HTERT RPE-1 (cell line): ENCODE measurements around the gene CCNDBP1.
"Not testable (repeated sequence)": the region's sequence is repeated elsewhere in the genome, so short reads cannot be mapped to it uniquely, and the experiment has no call there.

Experiments
- in situ Hi-C: fragments of 300-500 bp; cut with MboI; formaldehyde crosslinking; loops from 4 replicates; pipeline ENCODE4 v1.14.3; 2020; ENCODE audit warnings: low sequenced_read_pairs

The CCNDBP1 gene

DNA sequence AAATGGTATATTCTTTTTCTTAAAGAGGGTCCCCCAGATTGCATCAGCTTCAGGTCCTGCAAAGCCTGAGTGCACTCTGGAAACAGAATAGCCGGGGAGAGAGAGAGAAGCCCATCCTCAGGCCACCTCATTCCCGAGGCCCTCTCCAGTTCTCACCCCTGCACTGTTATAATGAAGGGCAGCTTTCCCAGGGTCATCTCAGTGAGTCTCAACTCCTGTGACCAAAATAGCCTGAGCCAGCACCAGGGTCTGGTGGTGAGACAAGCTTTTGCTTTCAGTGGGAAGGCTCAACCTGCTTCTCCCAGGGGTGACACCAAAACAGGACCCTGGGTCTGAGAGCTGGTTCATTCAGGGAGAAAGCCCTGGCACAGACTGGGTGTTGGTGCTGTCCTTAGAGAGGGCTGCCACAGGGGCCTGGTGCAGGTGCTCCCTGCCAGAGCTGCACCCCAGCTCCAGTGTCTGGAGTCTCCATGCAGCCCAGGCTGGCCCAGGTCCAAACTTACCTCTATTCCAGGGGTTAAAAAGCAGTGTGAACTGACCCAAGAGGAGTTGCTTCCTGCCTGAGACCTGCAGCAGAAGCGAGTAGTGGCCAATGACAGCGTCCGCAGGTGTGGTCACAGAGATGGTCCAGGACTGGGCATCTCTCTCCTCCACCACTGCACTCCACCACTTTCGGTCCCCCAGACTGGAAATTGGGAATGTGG is 29.5 kb downstream of the CCNDBP1 start:
- in situ Hi-C loops: no loop called here

DNA sequence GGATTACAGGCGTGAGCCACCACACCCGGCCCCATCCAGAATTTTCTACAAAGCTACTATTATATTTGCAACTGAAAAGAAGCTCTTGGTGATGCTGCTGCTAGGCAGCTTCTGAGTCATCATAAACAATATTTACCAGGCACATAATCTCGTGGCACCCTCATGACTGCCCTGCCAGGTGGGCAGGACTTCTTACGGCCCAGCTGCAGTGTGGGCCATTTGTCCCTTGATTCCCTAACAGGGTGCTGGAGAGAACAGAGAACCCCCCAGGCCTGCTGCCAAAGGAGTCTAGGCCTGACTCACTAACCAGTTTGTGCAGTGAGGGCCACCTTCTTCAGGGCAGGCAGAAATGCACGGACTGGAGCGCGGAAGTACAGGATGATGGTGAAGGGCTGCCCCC is 30.8 kb downstream of the CCNDBP1 start:
- in situ Hi-C loops: no loop called here

DNA sequence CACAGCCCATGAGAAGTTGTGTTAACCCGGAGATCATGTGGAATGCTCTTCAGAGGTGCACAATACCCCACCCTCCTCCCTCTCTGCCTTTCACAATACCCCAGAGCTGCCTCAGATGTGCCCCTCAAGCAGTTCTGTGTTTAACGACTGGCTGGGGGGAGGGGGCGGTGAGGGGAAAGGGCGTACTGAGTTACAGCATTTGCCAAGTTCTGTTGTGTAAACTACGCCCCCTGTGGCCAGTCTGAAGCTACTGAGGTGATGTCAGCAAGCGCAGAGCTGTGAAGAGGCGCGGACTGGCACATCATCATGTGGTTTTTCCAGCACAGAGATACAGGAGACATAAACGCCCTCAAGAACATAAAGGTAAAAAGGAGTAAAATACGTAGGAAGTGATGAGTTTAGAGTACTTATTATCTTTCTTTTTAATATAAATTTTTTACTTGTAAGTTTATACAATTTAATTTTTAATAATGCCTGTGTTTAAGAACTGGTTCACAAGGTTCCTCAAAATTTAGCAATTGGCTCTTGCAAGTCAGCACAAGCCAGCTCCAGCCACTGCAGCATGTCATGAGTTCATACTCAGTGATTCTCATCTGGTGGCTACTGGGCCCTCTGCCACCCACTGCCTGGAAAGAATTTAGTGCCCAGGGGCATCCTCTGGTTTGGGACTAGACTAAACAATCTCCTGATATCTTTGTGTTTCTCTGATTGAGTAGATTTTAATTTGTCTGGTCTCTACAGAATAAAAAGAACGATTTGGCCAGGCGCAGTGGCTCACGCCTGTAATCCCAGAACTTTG is 33.9 kb downstream of the CCNDBP1 start:
- in situ Hi-C loops: no loop called here

DNA sequence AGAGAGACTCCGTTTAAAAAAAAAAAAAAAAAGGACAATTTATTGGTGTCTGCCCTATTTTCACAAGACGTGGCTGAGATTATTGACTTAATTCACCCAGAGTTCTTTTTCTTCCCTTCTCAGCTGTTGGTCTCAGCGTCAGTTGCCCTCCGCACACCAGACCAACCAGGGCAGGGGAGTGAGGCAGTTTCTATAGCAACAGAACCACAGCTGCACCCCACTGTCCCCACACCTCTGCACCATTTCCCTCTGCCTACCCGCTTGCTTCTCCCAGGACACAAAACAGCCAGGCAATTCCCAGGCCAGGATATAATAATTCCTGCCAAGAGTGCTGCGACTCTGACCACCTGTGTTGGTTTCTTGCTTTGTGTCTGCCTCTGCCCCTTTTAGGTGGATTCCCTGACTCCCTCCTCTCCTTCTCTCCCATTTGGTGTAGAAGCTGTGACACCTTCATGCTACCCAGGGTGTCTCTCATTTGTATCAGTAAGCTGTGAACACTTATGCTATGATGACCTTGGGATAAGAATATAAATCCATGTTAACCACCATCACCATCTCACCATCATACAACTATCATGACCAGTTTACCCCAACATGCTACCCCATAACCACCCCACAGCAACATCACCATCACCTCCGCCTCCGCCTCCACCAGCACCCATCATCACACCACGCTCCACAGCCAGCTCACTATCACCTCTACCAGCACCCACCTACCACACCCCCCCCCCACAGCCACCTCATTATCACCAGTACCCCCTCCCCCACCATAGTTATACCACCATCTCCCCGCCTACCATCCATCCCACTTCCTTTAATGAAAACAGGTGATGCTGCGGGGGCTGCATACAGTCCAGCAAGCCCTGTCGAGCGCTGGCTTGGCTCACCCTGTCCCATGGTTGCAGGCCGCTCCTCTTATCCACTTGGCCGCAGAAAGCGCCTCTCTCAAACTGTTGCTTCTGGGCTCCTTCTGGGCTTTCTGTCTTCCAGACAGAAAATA is 35.0 kb downstream of the CCNDBP1 start:
- in situ Hi-C loops: no loop called here

DNA sequence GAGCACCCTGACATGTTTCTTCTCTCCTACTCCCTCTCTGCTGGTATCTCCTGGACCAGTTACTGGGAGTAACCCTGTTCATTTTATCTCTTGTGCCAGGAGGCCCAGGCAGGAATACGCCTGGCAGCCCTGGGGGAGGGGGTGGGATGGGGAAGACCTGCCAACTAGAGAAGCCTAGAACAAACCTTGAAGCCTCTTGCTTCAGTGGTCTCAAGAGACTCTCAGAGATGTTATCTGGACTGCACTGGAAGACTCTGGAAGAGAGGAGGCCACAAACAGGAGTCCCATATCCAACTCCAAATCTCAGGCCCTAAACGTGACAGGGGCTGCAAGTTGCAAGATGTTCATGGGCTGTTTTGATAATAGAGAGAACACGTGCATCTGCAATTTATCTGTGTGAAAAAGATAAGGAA is 35.8 kb downstream of the CCNDBP1 start, which contains the start of gene EPB42:
EPB42 (minus strand) TSS at position 28 of the 413 bp plus-strand sequence. CDS start 193 bp downstream, outside the sequence.
- in situ Hi-C loops: no loop called here

DNA sequence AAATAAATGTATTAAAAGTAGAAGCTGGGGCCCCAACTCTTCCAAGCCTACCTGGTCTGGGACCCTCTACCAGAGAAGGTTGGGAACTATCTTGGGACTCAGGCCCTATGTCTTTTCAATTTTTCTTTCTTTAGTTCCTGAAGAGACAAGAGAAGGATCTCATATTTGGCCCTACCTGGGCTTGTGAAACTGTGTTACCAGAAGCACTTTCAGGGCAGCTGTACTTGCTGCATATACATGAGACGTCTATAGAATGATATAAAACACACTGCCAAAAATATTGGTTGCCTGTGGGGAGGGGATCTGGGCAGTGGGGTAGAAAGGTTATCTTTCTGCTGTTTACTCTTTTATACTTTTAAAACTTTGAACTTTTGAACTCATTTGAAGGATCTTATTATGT is 36.2 kb downstream of the CCNDBP1 start:
- in situ Hi-C loops: no loop called here

DNA sequence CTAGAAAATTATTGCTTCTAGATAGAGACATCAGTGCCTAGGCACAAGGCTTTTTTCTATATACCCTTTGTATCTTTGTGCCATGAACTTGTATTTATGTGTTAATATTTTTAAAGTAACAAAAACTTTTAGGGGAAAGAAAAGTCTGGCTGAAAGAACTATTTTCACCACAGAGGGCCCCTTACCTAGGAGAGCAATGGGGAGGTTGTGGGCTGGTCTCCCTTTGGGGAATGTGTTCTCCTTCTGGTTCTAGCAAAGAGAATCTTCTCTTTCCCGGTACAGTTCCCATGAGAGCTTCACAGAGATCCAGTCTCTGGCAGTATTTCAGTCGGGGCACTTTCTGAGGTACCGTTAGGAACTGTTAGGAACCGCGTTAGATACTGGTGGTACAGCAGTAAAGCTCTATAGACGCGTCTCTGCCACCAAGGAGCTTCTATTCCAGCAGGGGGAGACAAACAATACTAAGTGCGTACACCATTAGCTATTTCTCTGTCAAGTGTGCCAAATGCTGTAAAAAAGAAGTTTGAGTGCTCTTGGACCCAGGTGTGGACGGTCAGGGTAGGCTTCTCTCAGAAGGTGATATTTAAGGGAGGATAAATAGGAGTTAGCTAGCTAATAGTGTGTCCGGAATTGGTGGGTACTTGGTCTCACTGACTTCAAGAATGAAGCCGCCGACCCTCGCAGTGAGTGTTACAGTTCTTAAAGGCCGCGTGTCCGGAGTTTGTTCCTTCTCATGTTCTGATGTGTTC is 40.2 kb downstream of the CCNDBP1 start:
- in situ Hi-C loops: no loop called here

DNA sequence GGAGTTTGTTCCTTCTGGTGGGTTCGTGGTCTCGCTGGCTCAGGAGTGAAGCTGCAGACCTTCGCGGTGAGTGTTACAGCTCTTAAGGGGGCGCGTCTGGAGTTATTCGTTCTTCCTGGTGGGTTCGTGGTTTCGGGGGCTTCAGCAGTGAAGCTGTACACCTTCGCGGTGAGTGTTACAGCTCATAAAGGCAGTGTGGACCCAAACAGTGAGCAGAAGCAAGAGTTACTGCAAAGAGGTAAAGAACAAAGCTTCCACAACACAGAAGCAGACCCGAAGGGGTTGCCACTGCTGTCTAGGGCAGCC is 40.7 kb downstream of the CCNDBP1 start:
- in situ Hi-C loops: not testable (repeated sequence)

DNA sequence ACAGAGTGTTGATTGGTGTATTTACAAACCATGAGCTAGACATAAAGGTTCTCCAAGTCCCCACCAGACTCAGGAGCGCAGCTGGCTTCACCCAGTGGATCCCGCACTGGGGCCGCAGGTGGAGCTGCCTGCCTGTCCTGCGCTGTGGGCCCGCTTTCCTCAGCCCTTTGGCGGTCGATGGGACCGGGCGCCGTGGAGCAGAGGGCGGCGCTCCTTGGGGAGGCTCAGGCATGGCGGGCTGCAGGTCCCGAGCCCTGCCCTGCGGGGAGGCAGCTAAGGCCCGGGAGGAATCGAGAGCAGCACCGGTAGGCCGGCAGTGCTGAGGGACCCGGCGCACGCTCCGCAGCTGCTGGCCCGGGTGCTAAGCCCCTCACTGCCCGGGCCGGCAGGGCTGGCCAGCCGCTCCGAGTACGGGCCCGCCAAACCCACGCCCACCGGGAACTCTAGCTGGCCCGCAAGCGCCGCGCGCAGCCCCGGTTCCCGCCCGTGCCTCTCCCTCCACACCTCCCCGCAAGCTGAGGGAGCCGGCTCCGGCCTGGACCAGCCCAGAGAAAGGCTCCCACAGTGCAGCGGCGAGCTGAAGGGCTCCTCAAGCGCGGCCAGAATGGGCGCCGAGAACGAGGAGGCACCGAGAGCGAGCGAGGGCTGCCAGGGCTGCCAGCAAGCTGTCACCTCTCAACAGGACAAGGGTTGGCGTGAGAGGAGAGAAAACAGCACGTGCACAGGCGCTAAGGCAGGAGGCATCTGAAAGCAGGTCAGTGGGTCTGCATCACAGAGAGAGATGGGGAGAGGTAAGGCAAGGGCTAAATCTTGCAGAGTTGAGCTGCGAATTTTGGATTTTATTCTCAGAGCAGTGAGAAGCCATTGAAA is 41.5 kb downstream of the CCNDBP1 start:
- in situ Hi-C loops: no loop called here

DNA sequence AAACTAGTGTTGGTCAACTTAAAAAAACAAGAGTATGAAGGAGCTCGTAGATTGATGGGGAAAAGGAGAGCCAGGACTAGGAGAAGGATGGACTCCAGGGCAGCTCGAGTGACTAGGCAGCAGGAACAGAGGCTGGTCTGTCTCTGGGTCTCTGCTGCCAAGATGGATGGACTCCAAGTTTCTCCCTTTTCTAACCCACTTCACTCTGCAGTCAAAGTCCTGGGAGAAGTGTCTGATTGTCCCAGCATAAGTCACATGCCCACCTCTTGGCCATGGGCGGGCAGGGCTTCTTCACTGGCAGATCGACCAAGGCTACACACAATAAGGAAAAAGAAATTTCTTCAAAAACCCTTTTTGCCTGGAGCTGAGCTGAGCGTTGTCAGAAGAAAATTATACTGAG is 44.8 kb downstream of the CCNDBP1 start:
- in situ Hi-C loops: no loop called here

DNA sequence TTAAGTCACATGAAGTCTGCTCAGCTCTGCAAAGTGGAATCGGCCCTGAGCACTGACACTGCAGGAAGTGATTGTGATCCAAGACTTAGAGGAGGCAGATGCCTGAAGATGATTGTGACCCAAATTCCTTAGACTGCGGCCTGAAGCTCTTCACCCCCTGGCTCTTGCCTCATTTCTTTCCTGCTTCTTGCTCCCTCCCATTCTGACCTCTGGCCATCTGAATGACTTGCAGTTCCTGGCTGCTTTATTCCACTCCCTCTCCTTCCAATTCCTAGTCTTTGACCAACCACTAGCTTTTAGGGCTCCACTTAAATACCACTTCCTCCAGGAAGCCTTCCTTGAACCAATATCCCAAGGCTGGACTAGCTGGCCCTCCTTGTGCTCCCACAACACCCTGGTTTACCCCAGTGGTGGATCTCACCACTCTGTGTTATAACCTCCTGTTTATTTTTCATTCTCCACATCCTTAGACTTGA is 45.5 kb downstream of the CCNDBP1 start:
- in situ Hi-C loops: no loop called here

DNA sequence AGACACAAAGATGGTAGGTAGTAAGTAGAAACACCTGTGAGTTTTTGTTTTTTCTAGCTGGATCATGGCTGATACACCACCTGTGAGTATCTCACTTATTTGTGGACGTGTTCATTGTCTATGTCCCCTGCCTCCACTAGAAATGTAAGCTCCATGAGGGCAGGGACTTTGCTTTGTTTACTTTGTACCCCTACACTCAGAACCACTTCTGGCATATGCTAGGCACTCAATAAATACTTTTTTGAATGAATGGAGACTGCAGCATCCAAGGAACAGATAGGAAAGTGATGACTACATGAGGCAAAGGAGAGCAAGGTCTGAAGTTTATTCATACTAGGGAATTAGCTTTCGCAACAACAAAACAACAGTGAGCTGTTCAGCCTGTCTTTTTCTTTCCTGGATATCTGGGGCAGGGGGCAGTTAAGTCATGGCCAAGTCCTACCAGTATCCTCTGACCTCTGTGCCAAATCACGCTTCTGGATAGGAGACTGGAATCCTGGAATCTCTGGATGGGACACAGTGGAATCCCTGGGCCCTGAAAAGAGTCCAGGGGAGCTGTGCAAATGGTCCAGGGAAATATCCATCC is 47.2 kb downstream of the CCNDBP1 start:
- in situ Hi-C loops: no loop called here

DNA sequence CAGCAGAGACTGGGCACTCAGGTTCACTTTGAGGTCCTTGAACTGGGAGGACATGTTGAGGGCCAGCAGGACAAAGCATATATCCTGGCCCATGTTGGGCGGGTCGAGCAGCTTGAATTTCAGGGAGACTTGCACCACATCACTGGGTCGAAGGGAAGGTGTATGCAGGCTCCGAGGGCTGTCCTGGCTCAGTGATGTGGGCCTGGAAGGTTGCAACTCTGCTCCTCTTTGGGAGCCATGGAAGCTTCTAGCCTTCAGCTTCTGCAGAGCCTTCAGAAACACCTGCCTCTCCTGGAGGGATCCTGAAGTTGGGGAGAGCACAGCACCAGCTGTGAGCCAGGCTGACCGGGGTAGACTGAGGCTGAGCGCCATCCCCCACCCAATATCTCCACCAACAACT is 50.3 kb downstream of the CCNDBP1 start:
- in situ Hi-C loops: no loop called here

DNA sequence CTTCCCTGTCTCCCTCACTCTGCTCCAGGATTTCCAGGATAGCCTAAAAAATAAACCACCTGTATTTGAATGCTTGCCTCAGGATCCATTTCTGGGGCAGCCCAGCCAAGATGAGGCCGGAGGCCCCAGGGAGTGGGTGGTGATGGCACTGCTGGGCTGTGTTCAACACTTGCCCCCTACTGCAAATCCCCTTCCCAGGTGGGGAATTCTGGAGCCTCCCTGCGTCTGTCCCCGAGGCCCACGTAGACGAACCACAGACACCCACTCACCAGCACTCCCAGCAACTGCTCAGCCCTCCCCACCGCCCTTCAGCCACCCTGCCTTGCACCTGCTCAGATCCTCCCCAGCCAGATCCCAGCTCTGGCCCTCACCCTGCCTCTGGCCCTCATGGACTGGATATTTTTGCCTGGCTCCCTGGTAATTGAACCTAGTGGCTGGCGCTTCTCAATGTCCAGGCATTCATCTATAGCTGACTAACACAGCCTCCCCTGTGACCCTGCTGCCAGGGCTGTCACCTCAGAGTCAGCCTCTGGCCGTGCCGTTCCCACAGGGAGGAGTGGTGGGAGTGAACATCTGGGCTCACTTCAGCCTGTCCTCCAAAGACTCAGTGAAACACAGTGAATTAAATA is 52.8 kb downstream of the CCNDBP1 start:
- in situ Hi-C loops: no loop called here

DNA sequence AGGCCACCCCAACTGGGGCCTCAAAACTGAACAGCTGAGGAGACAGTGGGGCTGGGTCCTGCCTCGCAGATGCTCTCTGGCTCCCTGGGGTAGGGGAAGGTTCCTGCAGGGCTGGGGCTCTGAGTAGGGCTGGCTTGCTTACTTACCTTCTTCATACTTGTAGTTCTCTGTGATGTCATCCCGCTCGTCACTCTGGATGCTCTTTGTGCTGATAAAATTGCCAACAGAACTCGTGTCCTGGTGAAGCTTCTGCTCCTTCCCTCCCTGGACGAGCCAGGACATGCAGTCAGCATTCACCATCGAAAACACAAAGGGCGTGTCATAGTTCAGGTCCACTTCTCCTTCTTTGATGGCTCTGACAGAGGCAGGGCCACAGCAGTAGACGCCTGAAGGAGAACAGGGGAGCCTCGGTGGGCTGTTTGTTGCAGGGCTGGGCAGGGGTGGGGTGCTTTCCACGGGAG is 53.5 kb downstream of the CCNDBP1 start:
- in situ Hi-C loops: no loop called here

DNA sequence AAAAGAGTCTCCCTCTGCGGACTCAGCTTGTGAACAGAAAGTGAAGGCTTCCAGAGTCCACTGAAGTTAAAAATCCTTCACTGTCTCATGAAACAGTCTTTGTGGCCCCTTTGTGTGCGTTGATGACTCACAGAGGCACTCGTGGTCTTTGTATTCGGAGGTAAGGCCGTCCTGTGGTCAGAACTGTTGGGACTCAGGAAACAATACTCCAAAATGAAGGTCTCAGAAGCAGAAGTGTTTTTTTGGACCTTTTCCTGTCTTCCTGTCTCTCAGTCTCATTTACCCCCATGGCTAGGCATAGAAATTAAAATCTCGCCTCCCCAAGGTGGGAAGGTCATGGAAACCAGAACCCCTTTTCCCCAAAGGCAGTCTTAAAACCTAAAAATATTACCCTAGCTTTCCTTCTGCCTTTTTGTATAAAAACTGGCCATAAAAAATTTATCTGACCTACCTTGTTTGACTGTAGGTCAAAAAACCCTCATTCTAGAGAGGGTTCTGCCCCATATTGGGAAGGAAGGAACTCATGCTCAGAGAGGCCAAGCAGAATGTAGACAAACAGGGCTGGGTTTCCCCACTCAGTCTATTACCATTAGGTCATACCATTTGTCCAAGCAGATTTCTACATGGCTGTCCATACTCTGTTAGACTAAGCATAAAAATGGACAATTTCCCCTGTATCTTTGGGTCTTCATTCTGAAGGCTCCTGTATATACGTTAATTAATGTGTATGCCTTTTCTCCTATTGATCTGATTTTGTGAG is 54.7 kb downstream of the CCNDBP1 start:
- in situ Hi-C loops: no loop called here

DNA sequence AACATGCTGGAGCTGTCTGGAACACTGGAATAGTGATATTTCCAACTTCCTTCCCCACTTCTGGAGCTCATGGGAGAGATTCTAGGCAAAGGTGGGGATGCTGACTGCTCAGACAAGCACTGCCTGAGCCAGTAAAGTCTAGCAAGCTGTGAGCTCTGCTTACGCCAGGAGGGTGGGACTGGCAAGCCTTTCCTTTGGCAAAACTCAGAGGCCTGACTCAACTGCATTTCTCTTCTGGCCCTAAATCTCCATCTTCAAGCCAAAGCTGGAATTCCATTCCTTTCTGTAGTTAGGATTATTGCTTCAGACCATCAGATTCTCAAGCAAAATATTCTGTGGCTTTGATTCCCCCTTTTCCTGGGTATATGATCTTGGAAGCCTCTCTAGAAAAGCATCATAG is 55.9 kb downstream of the CCNDBP1 start:
- in situ Hi-C loops: no loop called here

DNA sequence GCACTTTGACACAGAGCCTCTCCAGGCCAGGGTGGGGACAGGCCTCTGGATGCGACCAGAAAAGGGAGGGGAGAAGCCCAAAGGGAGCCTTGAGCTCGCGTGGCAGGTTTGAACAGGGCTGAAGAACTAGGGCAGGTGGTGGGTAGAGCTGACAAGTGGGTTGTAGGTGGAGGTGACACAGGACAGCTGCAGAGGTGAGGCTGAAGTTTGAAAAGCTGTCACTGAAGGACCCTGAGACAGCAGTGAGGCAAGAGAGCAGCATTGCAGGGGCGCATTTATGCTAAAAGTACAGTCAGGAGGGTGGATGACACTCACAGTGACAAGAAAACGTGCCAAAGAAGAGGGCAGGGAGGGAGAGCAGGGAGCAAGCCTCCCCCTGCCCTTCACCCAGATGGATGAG is 57.4 kb downstream of the CCNDBP1 start:
- in situ Hi-C loops: no loop called here
